HepG2 (cell line): ENCODE data around the gene COL25A1. TPM values are rescaled to one million over a fixed set of nuclear protein-coding genes. Genes with fewer than 3 reads are reported as not detected.

ENCODE experiments used
- ATAC-seq: fragments of 200-7000 bp; cut with Tn5 transposase; 3 replicates; pipeline ENCODE4 v1.9.1; 2020; ENCODE audit warnings: mild to moderate bottlenecking, moderate library complexity
- BruUV-seq: library from RNA; stranded (reverse); fragments of 400-500 nt; replicated peaks from 2 replicates; lab custom pipeline; 2021; lab: Mats Ljungman, UMichigan
- CTCF ChIA-PET: fragments of 300-600 bp; formaldehyde crosslinking; extraction: SDS; loops from one replicate; lab custom pipeline; 2021; ENCODE audit warnings: low total read pairs, inconsistent platforms, low intra/inter-chr PET ratio; lab: Yijun Ruan, JAX
- POLR2A ChIA-PET: fragments of 350-600 bp; sonication (Branson Sonifier 250); formaldehyde crosslinking; loops from one replicate; lab custom pipeline; 2020; ENCODE audit warnings: antibody characterized with exemption, inconsistent platforms; lab: Yijun Ruan, JAX
- DNase-seq: peaks from one replicate; pipeline ENCODE4 v3.0.0-alpha.2; 2015; ENCODE audit warnings: low spot score
- FAIRE-seq: peaks from 3 replicates; lab custom pipeline; 2011; peaks lifted over from hg19 to GRCh38; lab: Jason Lieb, UNC
- H2AFZ ChIP-seq: one replicate; pipeline ENCODE4 v1.6.1; 2011; ENCODE audit warnings: low read length, inconsistent platforms
- H3K27ac ChIP-seq: fragments of 300-600 bp; 3 replicates; pipeline ENCODE4 v1.8.0; 2011; ENCODE audit warnings: mixed run types, mild to moderate bottlenecking, mixed read lengths, low read length, inconsistent platforms; ENCODE audit not compliant: insufficient read depth; ENCODE audit errors: extremely low read length
- H3K27me3 ChIP-seq, 2 experiments: fragments of 200-600 bp in 1 of 2; 2 replicates in 1 of 2; 3 replicates in 1 of 2; pipeline versions ENCODE4 v1.6.0 to v1.8.0; 2011; ENCODE audit warnings: low read length in 2 of 2, mild to moderate bottlenecking in 2 of 2, moderate library complexity in 2 of 2, inconsistent platforms in 1 of 2; ENCODE audit not compliant: insufficient read depth in 2 of 2, control insufficient read depth in 1 of 2
- H3K36me3 ChIP-seq, 2 experiments: fragments of 200-600 bp in 1 of 2; replicated peaks in 1 of 2; 2 replicates in 1 of 2; 3 replicates in 1 of 2; pipeline versions ENCODE4 v1.5.1 to v1.8.0; 2011; ENCODE audit warnings: low read length in 2 of 2, inconsistent platforms in 1 of 2; ENCODE audit not compliant: insufficient read depth in 2 of 2, control insufficient read depth in 1 of 2
- H3K4me1 ChIP-seq: 2 replicates; pipeline ENCODE4 v1.5.1; 2012; ENCODE audit warnings: low read length, inconsistent platforms; ENCODE audit not compliant: insufficient read depth
- H3K4me2 ChIP-seq: 2 replicates; pipeline ENCODE4 v1.6.0; 2011; ENCODE audit warnings: low read depth, low read length, inconsistent platforms
- H3K4me3 ChIP-seq, 3 experiments: fragments of 200-600 bp in 1 of 3; sonication (generic), shearing (Covaris generic) in 1 of 3; replicated peaks in 1 of 3; 2 replicates each; pipeline ENCODE4 v1.5.1; 2011 to 2016; ENCODE audit warnings: low read length in 3 of 3, inconsistent platforms in 2 of 3, low read depth in 2 of 3, mild to moderate bottlenecking in 2 of 3, control low read depth in 1 of 3, mixed read lengths in 1 of 3; ENCODE audit not compliant: insufficient read depth in 1 of 3
- H3K79me2 ChIP-seq: one replicate; pipeline ENCODE4 v1.6.1; 2011; ENCODE audit warnings: low read length, inconsistent platforms; ENCODE audit not compliant: insufficient read depth
- H3K9ac ChIP-seq: 2 replicates; pipeline ENCODE4 v1.6.0; 2011; ENCODE audit warnings: mild to moderate bottlenecking, low read depth, low read length, inconsistent platforms; ENCODE audit not compliant: insufficient read depth
- H3K9me3 ChIP-seq: 2 replicates; pipeline ENCODE4 v1.5.1; 2012; ENCODE audit warnings: mild to moderate bottlenecking, low read length
- H4K20me1 ChIP-seq: 2 replicates; pipeline ENCODE4 v1.6.0; 2011; ENCODE audit warnings: inconsistent platforms, mild to moderate bottlenecking, low read length, moderate library complexity; ENCODE audit not compliant: insufficient read depth
- ATF4 ChIP-seq, 2 experiments: fragments of 450-650 bp in 1 of 2; sonication (generic) in 1 of 2; formaldehyde crosslinking; IDR thresholded peaks; 2 replicates each; pipeline versions ENCODE4 v1.5.0 to v1.8.0; 2020 to 2022; ENCODE audit warnings: mild to moderate bottlenecking in 1 of 2, missing genetic modification reagents in 1 of 2
- ETV6 ChIP-seq: sonication (generic); formaldehyde crosslinking; conservative IDR thresholded peaks from 2 replicates; pipeline ENCODE4 v1.4.0; 2020; ENCODE audit warnings: missing genetic modification reagents
- HOMEZ ChIP-seq: IDR thresholded peaks from 2 replicates; pipeline ENCODE4 v1.6.1; 2016; ENCODE audit warnings: low read depth
- KLF12 ChIP-seq: sonication (generic); formaldehyde crosslinking; IDR thresholded peaks from 2 replicates; pipeline ENCODE4 v1.4.0; 2020; ENCODE audit warnings: missing genetic modification reagents, borderline replicate concordance
- MAFG ChIP-seq: sonication (generic); formaldehyde crosslinking; IDR thresholded peaks from 2 replicates; pipeline ENCODE4 v1.5.1; 2020; ENCODE audit warnings: mild to moderate bottlenecking, missing genetic modification reagents
- MAFK ChIP-seq, 2 experiments: IDR thresholded peaks in 1 of 2; conservative IDR thresholded peaks in 1 of 2; 2 replicates each; pipeline ENCODE4 v1.6.1; 2011; ENCODE audit warnings: improper control_type of control experiment in 2 of 2, low read length in 2 of 2
- MEIS1 ChIP-seq: sonication (generic); formaldehyde crosslinking; IDR thresholded peaks from 2 replicates; pipeline ENCODE4 v1.9.0; 2021; ENCODE audit warnings: mild to moderate bottlenecking, missing genetic modification reagents, moderate library complexity, borderline replicate concordance
- NBN ChIP-seq: fragments of 450-650 bp; conservative IDR thresholded peaks from 2 replicates; pipeline ENCODE4 v1.6.1; 2017
- SP5 ChIP-seq: IDR thresholded peaks from 2 replicates; pipeline ENCODE4 v1.6.1; 2016; ENCODE audit warnings: low read depth, borderline replicate concordance
- SSRP1 ChIP-seq: IDR thresholded peaks from 2 replicates; pipeline ENCODE4 v1.6.1; 2016; ENCODE audit warnings: control low read depth
- STAT6 ChIP-seq: sonication (generic); formaldehyde crosslinking; IDR thresholded peaks from 2 replicates; pipeline ENCODE4 v1.4.0; 2020; ENCODE audit warnings: missing genetic modification reagents, mild to moderate bottlenecking, borderline replicate concordance
- ZBTB38 ChIP-seq: sonication (generic); formaldehyde crosslinking; IDR thresholded peaks from 2 replicates; pipeline ENCODE4 v1.5.1; 2020; ENCODE audit warnings: mild to moderate bottlenecking, missing genetic modification reagents
- ZBTB44 ChIP-seq: sonication (generic); formaldehyde crosslinking; IDR thresholded peaks from 2 replicates; pipeline ENCODE4 v1.4.0; 2020; ENCODE audit warnings: missing genetic modification reagents
- ZNF276 ChIP-seq: sonication (generic); formaldehyde crosslinking; IDR thresholded peaks from 2 replicates; pipeline ENCODE4 v1.4.0; 2020; ENCODE audit warnings: mild to moderate bottlenecking, low read depth, missing genetic modification reagents
- ZNF431 ChIP-seq: sonication (generic); formaldehyde crosslinking; IDR thresholded peaks from 2 replicates; pipeline ENCODE4 v1.9.0; 2022; ENCODE audit warnings: missing genetic modification reagents, low read depth, mild to moderate bottlenecking, borderline replicate concordance
- ZNF563 ChIP-seq: sonication (generic); formaldehyde crosslinking; IDR thresholded peaks from 2 replicates; pipeline ENCODE4 v1.8.0; 2022; ENCODE audit warnings: mild to moderate bottlenecking, moderate library complexity, missing genetic modification reagents
- ZNF564 ChIP-seq: sonication (generic); formaldehyde crosslinking; IDR thresholded peaks from 2 replicates; pipeline ENCODE4 v1.8.1; 2023; ENCODE audit warnings: mild to moderate bottlenecking, missing genetic modification reagents
- WGBS: methylation state at CpG from one replicate; pipeline ENCODE4 v1.1.6; 2017; ENCODE audit warnings: low lambda C conversion rate; 5-methylcytosine and 5-hydroxymethylcytosine counted together
- in situ Hi-C: cut with HindIII; loops from 2 replicates; pipeline ENCODE4 v1.10.0; 2017; ENCODE audit warnings: low pct_unique_long_range_greater_than_20kb; ENCODE audit not compliant: extremely low pct_ligation_motif_present
- intact Hi-C: fragments of 100-400 bp; cut with micrococcal nuclease; formaldehyde crosslinking; loops from one replicate; pipeline ENCODE4 v1.10.0; 2022; ENCODE audit not compliant: unreplicated experiment
- polyA plus RNA-seq, 8 experiments: library from polyadenylated mRNA; depleted of rRNA in 3 of 8; stranded (reverse) in 7 of 8; unstranded in 1 of 8; fragments of >200 nt; fragmentation: Illumina TruSeq in 4 of 8; extraction: Trizol in 4 of 8; gene quantifications; 2 replicates each; pipeline versions ENCODE4 v1.2.1 to v1.2.3, GENCODE V29; 2011 to 2016; ENCODE audit warnings: low read depth in 4 of 8, missing spikeins in 1 of 8, mixed read lengths in 1 of 8; ENCODE audit not compliant: insufficient read depth in 1 of 8
- total RNA-seq, 5 experiments: library from RNA; depleted of rRNA; stranded (reverse); fragments of >200 nt; fragmentation: Illumina TruSeq; extraction: Trizol; gene quantifications; 2 replicates each; pipeline ENCODE4 v1.2.3, GENCODE V29; 2016; ENCODE audit warnings: low read depth in 1 of 5

The COL25A1 gene
- total and polyA plus RNA-seq, 2 of the 13 experiments (the other 11 are each of a cell fraction or from before 2014, with no cell fraction given) = not detected

- WGBS = 26% methylated on average over 6 of the region's 6 CpGs
- BruUV-seq = no TSS peak
- H4K20me1 ChIP-seq = no peaks in the 10 kb centered on the region
- ChIA-PET CTCF (no interaction called here), POLR2A (no interaction called here)
- no peak overlapping the region for H3K27ac ChIP-seq
- no peak for ATAC-seq
- H3K9ac ChIP-seq = no peak overlapping the region
- no peaks in the 10 kb centered on the region for H3K4me1 ChIP-seq
- H3K4me2 ChIP-seq = no peak overlapping the region
- no peak overlapping the region for H2AFZ ChIP-seq
- TF ChIP-seq ZNF431 (CRISPR knock-in tag) = no peak
- no peak for TF ChIP-seq ZBTB44
- no peak for TF ChIP-seq MEIS1 (CRISPR knock-in tag)
- no peak for TF ChIP-seq STAT6
- no peak for TF ChIP-seq HOMEZ (CRISPR knock-in tag)
- no peak for TF ChIP-seq SP5 (CRISPR knock-in tag)
- no peak for TF ChIP-seq ATF4 (CRISPR knock-in tag; IDR thresholded peaks at IDR 0.05)
- no peak for TF ChIP-seq ZNF564 (CRISPR knock-in tag)
- TF ChIP-seq NBN = no peak
- TF ChIP-seq ZBTB38 (CRISPR knock-in tag) = no peak
- no peak for TF ChIP-seq MAFK (conservative IDR thresholded peaks at IDR 0.05 in 1 of 2, IDR thresholded peaks at IDR 0.05 in 1 of 2; ENCODE audit: low read length in 2 of 2)
- TF ChIP-seq MAFG = no peak
- TF ChIP-seq ZNF563 = no peak
- TF ChIP-seq ZNF276 (CRISPR knock-in tag) = no peak
- no peak for TF ChIP-seq ETV6
- TF ChIP-seq SSRP1 (CRISPR knock-in tag) = no peak
- TF ChIP-seq KLF12 (CRISPR knock-in tag) = no peak
- no peak for FAIRE-seq
- peaks cover 0 to 9% of the 10 kb centered on the region in 2 experiments; a peak in 1 of 5 replicates for H3K27me3 ChIP-seq
- intact Hi-C loops = no loop called here
- no peak overlapping the region for H3K4me3 ChIP-seq
- H3K9me3 ChIP-seq = no peaks in the 10 kb centered on the region
- H3K79me2 ChIP-seq = no peaks in the 10 kb centered on the region
- in situ Hi-C loops = no loop called here
- no peaks in the 10 kb centered on the region for H3K36me3 ChIP-seq
- no peak for DNase-seq
Measured at GRCh38 chr4:108979759-108980158, 322.7 kb downstream of the COL25A1 start.
